IMR-90 (cell line): ENCODE measurements around the gene SH3TC1. TPM values are rescaled to one million over a fixed set of nuclear protein-coding genes. Genes with fewer than 3 reads are reported as not detected.

Experiments used
- ATAC-seq: fragments of 200-7000 bp; cut with Tn5 transposase; 2 replicates; pipeline ENCODE4 v1.9.1; 2020; ENCODE audit warnings: low read depth, mild to moderate bottlenecking, moderate library complexity
- BruUV-seq: library from RNA; stranded (reverse); fragments of 400-500 nt; replicated peaks from 2 replicates; lab custom pipeline; 2021; lab: Mats Ljungman, UMichigan
- CTCF ChIA-PET: fragments of 300-600 bp; formaldehyde crosslinking; extraction: SDS; loops from one replicate; lab custom pipeline; 2021; ENCODE audit warnings: antibody characterized with exemption; lab: Yijun Ruan, JAX
- POLR2A ChIA-PET: fragments of 300-600 bp; sonication (Branson Sonifier 250); formaldehyde crosslinking; loops from one replicate; lab custom pipeline; 2022; ENCODE audit warnings: antibody characterized with exemption; ENCODE audit not compliant: unreplicated experiment; lab: Charles Lee
- DNase-seq: peaks from one replicate; pipeline ENCODE4 v3.0.0; 2013
- H2AFZ ChIP-seq: replicated peaks from 2 replicates; pipeline ENCODE3; 2013; ENCODE audit warnings: low read length, mild to moderate bottlenecking; ENCODE audit not compliant: poor library complexity
- H2AK5ac ChIP-seq: 2 replicates; pipeline ENCODE4 v1.6.1; 2013; ENCODE audit warnings: low read depth, low read length, inconsistent platforms
- H2AK9ac ChIP-seq: replicated peaks from 2 replicates; pipeline ENCODE3; 2013; ENCODE audit warnings: mild to moderate bottlenecking, low read depth, low read length, moderate library complexity; ENCODE audit not compliant: poor library complexity
- H2BK120ac ChIP-seq: 2 replicates; pipeline ENCODE4 v1.6.1; 2013; ENCODE audit warnings: low read depth, low read length, inconsistent platforms
- H2BK15ac ChIP-seq: 3 replicates; pipeline ENCODE4 v1.6.1; 2013; ENCODE audit warnings: low read depth, low read length, inconsistent platforms
- H2BK20ac ChIP-seq: 2 replicates; pipeline ENCODE4 v1.6.1; 2013; ENCODE audit warnings: low read depth, mild to moderate bottlenecking, inconsistent platforms, low read length, moderate library complexity
- H2BK5ac ChIP-seq: 2 replicates; pipeline ENCODE4 v1.6.1; 2013; ENCODE audit warnings: mild to moderate bottlenecking, low read depth, low read length, inconsistent platforms; ENCODE audit not compliant: poor library complexity, severe bottlenecking
- H3K14ac ChIP-seq: replicated peaks from 2 replicates; pipeline ENCODE4 v1.6.1; 2013; ENCODE audit warnings: low read depth, low read length, inconsistent platforms
- H3K18ac ChIP-seq: 2 replicates; pipeline ENCODE4 v1.6.1; 2013; ENCODE audit warnings: low read depth, low read length, control low read depth
- H3K23ac ChIP-seq: 2 replicates; pipeline ENCODE4 v1.6.1; 2013; ENCODE audit warnings: low read depth, low read length, inconsistent platforms
- H3K27ac ChIP-seq: 2 replicates; pipeline ENCODE4 v1.5.1; 2013; ENCODE audit warnings: mild to moderate bottlenecking, control low read depth, low read length; ENCODE audit not compliant: insufficient read depth
- H3K27me3 ChIP-seq: 2 replicates; pipeline ENCODE4 v1.6.1; 2013; ENCODE audit warnings: low read length; ENCODE audit not compliant: control insufficient read depth, insufficient read depth
- H3K36me3 ChIP-seq: 2 replicates; pipeline ENCODE4 v1.6.1; 2013; ENCODE audit warnings: low read length, mixed read lengths; ENCODE audit not compliant: control insufficient read depth, insufficient read depth
- H3K4ac ChIP-seq: 2 replicates; pipeline ENCODE4 v1.6.1; 2013; ENCODE audit warnings: low read depth, low read length, inconsistent platforms
- H3K4me1 ChIP-seq: 2 replicates; pipeline ENCODE4 v1.6.1; 2013; ENCODE audit warnings: low read length, mixed read lengths; ENCODE audit not compliant: control insufficient read depth, insufficient read depth
- H3K4me2 ChIP-seq: 2 replicates; pipeline ENCODE4 v1.6.1; 2013; ENCODE audit warnings: low read depth, mild to moderate bottlenecking, control low read depth, low read length, moderate library complexity
- H3K4me3 ChIP-seq: 2 replicates; pipeline ENCODE4 v1.5.1; 2013; ENCODE audit warnings: low read depth, mild to moderate bottlenecking, control low read depth, low read length, moderate library complexity; ENCODE audit not compliant: insufficient read depth
- H3K56ac ChIP-seq: 2 replicates; pipeline ENCODE4 v1.6.1; 2013; ENCODE audit warnings: low read length, inconsistent platforms; ENCODE audit not compliant: insufficient read depth; ENCODE audit errors: extremely low read depth
- H3K79me1 ChIP-seq, 2 experiments: 2 replicates each; pipeline ENCODE4 v1.6.1; 2013; ENCODE audit warnings: low read length in 2 of 2, inconsistent platforms in 1 of 2, low read depth in 1 of 2
- H3K9ac ChIP-seq: 2 replicates; pipeline ENCODE4 v1.6.1; 2013; ENCODE audit warnings: low read depth, low read length, control low read depth
- H3K9me1 ChIP-seq: 2 replicates; pipeline ENCODE4 v1.6.1; 2013; ENCODE audit warnings: low read length, inconsistent platforms; ENCODE audit not compliant: insufficient read depth
- H3K9me3 ChIP-seq: 2 replicates; pipeline ENCODE4 v1.6.1; 2013; ENCODE audit warnings: low read length; ENCODE audit not compliant: control insufficient read depth, insufficient read depth
- H4K20me1 ChIP-seq: 2 replicates; pipeline ENCODE4 v1.6.1; 2013; ENCODE audit warnings: low read length, inconsistent platforms; ENCODE audit not compliant: insufficient read depth
- H4K5ac ChIP-seq: 2 replicates; pipeline ENCODE4 v1.6.1; 2013; ENCODE audit warnings: mild to moderate bottlenecking, low read depth, low read length, control low read depth
- H4K8ac ChIP-seq, 2 experiments: 2 replicates each; pipeline ENCODE4 v1.6.1; 2013; ENCODE audit warnings: low read depth in 2 of 2, low read length in 2 of 2, control low read depth in 1 of 2, inconsistent platforms in 1 of 2
- H4K91ac ChIP-seq: 2 replicates; pipeline ENCODE4 v1.6.1; 2013; ENCODE audit warnings: low read depth, low read length, inconsistent platforms; ENCODE audit not compliant: insufficient read depth
- BHLHE40 ChIP-seq: fragments of 150-350 bp; IDR thresholded peaks from 2 replicates; pipeline ENCODE4 v1.6.1; 2016; ENCODE audit warnings: mild to moderate bottlenecking, low read depth, low read length
- CEBPB ChIP-seq: IDR thresholded peaks from 2 replicates; pipeline ENCODE4 v1.6.1; 2012; ENCODE audit warnings: low read depth, low read length, improper control_type of control experiment
- ELK1 ChIP-seq: fragments of 150-350 bp; IDR thresholded peaks from 2 replicates; pipeline ENCODE4 v1.6.1; 2016; ENCODE audit warnings: low read depth, mild to moderate bottlenecking, low read length, moderate library complexity, borderline replicate concordance
- RFX5 ChIP-seq: IDR thresholded peaks from 2 replicates; pipeline ENCODE4 v1.8.0; 2012; ENCODE audit warnings: low read depth, mild to moderate bottlenecking, low read length, moderate library complexity
- WGBS, 2 experiments: methylation state at CpG; one replicate each; pipeline versions ENCODE4 v1.1.5 to v1.1.7; 2013; ENCODE audit warnings: missing lambda C conversion rate in 2 of 2; ENCODE audit not compliant: insufficient read length in 1 of 2; ENCODE audit errors: extremely low coverage in 2 of 2; 5-methylcytosine and 5-hydroxymethylcytosine counted together
- dilution Hi-C: fragments of 300-500 bp; cut with HindIII; formaldehyde crosslinking; loops from one replicate; pipeline ENCODE4 v1.14.3; 2018; ENCODE audit warnings: low sequenced_read_pairs; ENCODE audit not compliant: unreplicated experiment
- in situ Hi-C: fragments of 300-500 bp; cut with MboI; formaldehyde crosslinking; loops from 3 replicates; pipeline ENCODE4 v1.14.3; 2019; ENCODE audit warnings: low sequenced_read_pairs, inconsistent platforms, mixed read lengths
- intact Hi-C: fragments of 100-400 bp; cut with micrococcal nuclease; formaldehyde crosslinking; loops from 2 replicates; pipeline ENCODE4 v1.10.0; 2022
- polyA plus RNA-seq, 3 experiments: library from polyadenylated mRNA; depleted of rRNA; stranded (reverse); fragments of >200 nt; gene quantifications; 2 replicates each; pipeline ENCODE4 v1.2.3, GENCODE V29; 2012; ENCODE audit warnings: low replicate concordance in 1 of 3
- total RNA-seq: library from RNA; depleted of rRNA; stranded (reverse); fragments of >200 nt; gene quantifications from 2 replicates; pipeline ENCODE4 v1.2.3, GENCODE V29; 2012

SH3TC1 gene
- total and polyA plus RNA-seq, 2 of the 4 experiments (the other 2 are of a cell fraction) = 1.6 to 2.2 TPM

GRCh38 chr4:8233672-8234484, 34.8 kb downstream of the SH3TC1 start:
- no peak overlapping the region for H3K27ac ChIP-seq
- H3K79me1 ChIP-seq = no peaks in the 10 kb centered on the region
- H3K27me3 ChIP-seq = no peaks in the 10 kb centered on the region
- POLR2A ChIA-PET = no interaction called here
- no peak for ATAC-seq
- intact Hi-C loops = no loop called here
- no peaks in the 10 kb centered on the region for H3K36me3 ChIP-seq
- no peak overlapping the region for H4K5ac ChIP-seq
- H3K4ac ChIP-seq = no peak overlapping the region
- TF ChIP-seq BHLHE40 (no peak), CEBPB (no peak), RFX5 (no peak), ELK1 (no peak)
- H2BK15ac ChIP-seq = no peak overlapping the region
- no peak overlapping the region for H2BK20ac ChIP-seq
- no peak overlapping the region for H3K9ac ChIP-seq
- CTCF ChIA-PET = no interaction called here
- in situ Hi-C loops = no loop called here
- H2BK5ac ChIP-seq = peak overlapping the region; percentile 8
- H4K8ac ChIP-seq = no peak overlapping the region
- no peak overlapping the region for H2AFZ ChIP-seq
- no peak for DNase-seq
- H3K9me3 ChIP-seq = no peaks in the 10 kb centered on the region
- WGBS, 2 experiments = 58% methylated on average over 4 of the region's 4 CpGs; no CpG with 5 or more reads in 1 of the 2 experiments
- no peak overlapping the region; the same call in 1 of the 2 replicates for H2AK5ac ChIP-seq
- no peak overlapping the region for H3K14ac ChIP-seq
- no TSS peak for BruUV-seq
- H3K18ac ChIP-seq = no peak overlapping the region
- dilution Hi-C loops = no loop called here
- H3K56ac ChIP-seq = no peak overlapping the region
- H3K9me1 ChIP-seq = 0 out of 2 replicates have a peak, but pooled peaks cover 3% of the 10 kb centered on the region
- H2AK9ac ChIP-seq = no peak overlapping the region
- H4K91ac ChIP-seq = no peak overlapping the region
- no peak overlapping the region for H2BK120ac ChIP-seq
- peaks cover under 1% of the 10 kb centered on the region; the same call in 1 of the 2 replicates for H3K4me1 ChIP-seq
- no peak overlapping the region for H3K23ac ChIP-seq
- H3K4me3 ChIP-seq = no peak overlapping the region
- H3K4me2 ChIP-seq = no peak overlapping the region
- no peaks in the 10 kb centered on the region; the same call in 1 of the 2 replicates for H4K20me1 ChIP-seq
